Type B pancreatic cell (in vitro differentiated cells): Measurements from ENCODE around the gene TAF5L. TPM values are rescaled to one million over a fixed set of nuclear protein-coding genes. Genes with fewer than 3 reads are reported as not detected.
A peak's percentile ranks its signal among the peaks of the same experiment; 100 is the strongest.

Experiments
- DNase-seq: peaks from one replicate; pipeline ENCODE4 v3.0.0; 2021; ENCODE audit warnings: mixed read lengths; ENCODE audit not compliant: unreplicated experiment; ENCODE audit errors: extremely low spot score
- H3K27ac Mint-ChIP-seq: 2 replicates; pipeline ENCODE4 v1.8.0; 2021; ENCODE audit warnings: mild to moderate bottlenecking, mixed read lengths
- H3K27me3 Mint-ChIP-seq: 2 replicates; pipeline ENCODE4 v1.8.0; 2021; ENCODE audit warnings: mixed read lengths
- H3K36me3 Mint-ChIP-seq: 2 replicates; pipeline ENCODE4 v1.8.0; 2021; ENCODE audit warnings: mixed read lengths
- H3K4me1 Mint-ChIP-seq: one replicate; pipeline ENCODE4 v1.8.0; 2021; ENCODE audit warnings: mixed read lengths; ENCODE audit not compliant: unreplicated experiment
- H3K4me3 Mint-ChIP-seq: 2 replicates; pipeline ENCODE4 v1.8.0; 2021; ENCODE audit warnings: mild to moderate bottlenecking, mixed read lengths
- H3K9me3 Mint-ChIP-seq: 2 replicates; pipeline ENCODE4 v1.8.0; 2021; ENCODE audit warnings: mixed read lengths
- total RNA-seq: library from RNA; stranded (reverse); gene quantifications from 2 replicates; pipeline ENCODE4 v1.2.1, GENCODE V29; 2021; ENCODE audit warnings: low replicate concordance
- TF ChIP-seq, protein P1 (sequence below): fragments of 200-600 bp; sonication (generic); conservative IDR thresholded peaks from 2 replicates; pipeline ENCODE4 v1.5.0; 2021; ENCODE audit warnings: antibody characterized with exemption, mild to moderate bottlenecking

The TAF5L gene
- total RNA-seq, 1 donor from 2014 or later, result 17.4 TPM

- Mint-ChIP-seq H3K27me3 (no peaks in the 10 kb centered on the region), H3K27ac (peak within 1 kb of the TSS; percentile 86), H3K36me3 (no peaks in the 10 kb centered on the region), H3K4me1 (peaks cover 28% of the 10 kb centered on the region), H3K4me3 (peak within 1 kb of the TSS; percentile 97), H3K9me3 (no peaks in the 10 kb centered on the region)
- TF ChIP-seq, protein P1, sequence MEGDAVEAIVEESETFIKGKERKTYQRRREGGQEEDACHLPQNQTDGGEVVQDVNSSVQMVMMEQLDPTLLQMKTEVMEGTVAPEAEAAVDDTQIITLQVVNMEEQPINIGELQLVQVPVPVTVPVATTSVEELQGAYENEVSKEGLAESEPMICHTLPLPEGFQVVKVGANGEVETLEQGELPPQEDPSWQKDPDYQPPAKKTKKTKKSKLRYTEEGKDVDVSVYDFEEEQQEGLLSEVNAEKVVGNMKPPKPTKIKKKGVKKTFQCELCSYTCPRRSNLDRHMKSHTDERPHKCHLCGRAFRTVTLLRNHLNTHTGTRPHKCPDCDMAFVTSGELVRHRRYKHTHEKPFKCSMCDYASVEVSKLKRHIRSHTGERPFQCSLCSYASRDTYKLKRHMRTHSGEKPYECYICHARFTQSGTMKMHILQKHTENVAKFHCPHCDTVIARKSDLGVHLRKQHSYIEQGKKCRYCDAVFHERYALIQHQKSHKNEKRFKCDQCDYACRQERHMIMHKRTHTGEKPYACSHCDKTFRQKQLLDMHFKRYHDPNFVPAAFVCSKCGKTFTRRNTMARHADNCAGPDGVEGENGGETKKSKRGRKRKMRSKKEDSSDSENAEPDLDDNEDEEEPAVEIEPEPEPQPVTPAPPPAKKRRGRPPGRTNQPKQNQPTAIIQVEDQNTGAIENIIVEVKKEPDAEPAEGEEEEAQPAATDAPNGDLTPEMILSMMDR, result peak; percentile 82
- DNase-seq, result peak; percentile 97
Observed at GRCh38 chr1:229558460-229559335, 67.2 kb downstream of the TAF5L start, which contains the start of gene ABCB10. TSS of gene ABCB10 (minus strand) at chr1:229558707. CDS start at chr1:229558652, 55 bp downstream.

- Mint-ChIP-seq H3K4me3 (peak overlapping the region; percentile 89), H3K27ac (peak overlapping the region; percentile 74), H3K36me3 (no peaks in the 10 kb centered on the region), H3K4me1 (peaks cover 28% of the 10 kb centered on the region), H3K27me3 (no peaks in the 10 kb centered on the region), H3K9me3 (no peaks in the 10 kb centered on the region)
- TF ChIP-seq, protein P1, result no peak
- DNase-seq, result no peak
Observed at GRCh38 chr1:229557913-229558414, 68.0 kb downstream of the TAF5L start.

DNA sequence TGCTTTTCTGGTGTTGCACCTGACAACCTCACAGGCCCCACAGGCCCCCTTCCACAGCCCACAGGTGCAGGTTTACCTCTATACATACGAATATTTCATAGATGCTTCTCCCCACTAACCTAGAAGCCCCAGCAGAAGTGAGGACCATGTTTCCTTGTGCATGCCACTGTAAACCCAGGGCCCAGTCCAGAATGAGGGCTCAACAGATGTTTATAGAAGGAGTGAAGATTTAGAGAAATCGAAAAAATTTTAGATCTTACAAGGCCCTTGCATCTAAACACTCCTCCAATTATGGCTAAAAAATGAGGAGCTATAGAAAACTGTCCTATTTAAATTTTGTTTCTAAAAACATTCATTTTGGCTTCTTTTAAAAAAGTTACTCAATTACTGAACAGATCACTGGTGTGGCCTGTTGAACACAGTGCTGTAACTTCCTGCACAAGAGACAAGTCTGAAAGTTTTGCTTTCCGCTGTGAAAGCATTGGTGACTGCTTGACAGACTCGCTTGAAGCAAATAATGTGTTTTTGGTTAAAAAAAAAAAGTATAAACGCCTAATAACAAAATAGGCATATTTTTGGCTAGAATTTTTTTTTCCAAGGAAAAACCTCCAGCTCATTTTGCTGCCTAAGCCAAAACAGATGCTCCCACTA, 68.6 kb downstream of the TAF5L start:
- H3K4me3 Mint-ChIP-seq, result peak overlapping the region; percentile 89
- no peaks in the 10 kb centered on the region for H3K27me3 Mint-ChIP-seq
- no peak for DNase-seq
- no peaks in the 10 kb centered on the region for H3K36me3 Mint-ChIP-seq
- H3K4me1 Mint-ChIP-seq, result peaks cover 29% of the 10 kb centered on the region
- H3K27ac Mint-ChIP-seq, result peak overlapping the region; percentile 74
- no peaks in the 10 kb centered on the region for H3K9me3 Mint-ChIP-seq
- TF ChIP-seq, protein P1, result no peak

GRCh38 chr1:229554886-229555621, 70.9 kb downstream of the TAF5L start:
- Mint-ChIP-seq H3K27ac (peak overlapping the region; percentile 5), H3K4me3 (peak overlapping the region; percentile 29)

More at GRCh38 chr1:229554886-229555621, 70.9 kb downstream of the TAF5L start:
- TF ChIP-seq, protein P1, result no peak
- H3K36me3 Mint-ChIP-seq, result no peaks in the 10 kb centered on the region
- peaks cover 39% of the 10 kb centered on the region for H3K4me1 Mint-ChIP-seq
- no peaks in the 10 kb centered on the region for H3K27me3 Mint-ChIP-seq
- no peaks in the 10 kb centered on the region for H3K9me3 Mint-ChIP-seq
- DNase-seq, result no peak
